GM19099 (cell line): ENCODE results near the gene RAB19.

Source experiments
- POLR2A ChIP-seq: IDR thresholded peaks from 3 replicates; pipeline ENCODE4 v1.6.1; 2011; ENCODE audit warnings: low read depth; ENCODE audit not compliant: insufficient read length; ENCODE audit errors: extremely low read depth

The RAB19 gene

DNA sequence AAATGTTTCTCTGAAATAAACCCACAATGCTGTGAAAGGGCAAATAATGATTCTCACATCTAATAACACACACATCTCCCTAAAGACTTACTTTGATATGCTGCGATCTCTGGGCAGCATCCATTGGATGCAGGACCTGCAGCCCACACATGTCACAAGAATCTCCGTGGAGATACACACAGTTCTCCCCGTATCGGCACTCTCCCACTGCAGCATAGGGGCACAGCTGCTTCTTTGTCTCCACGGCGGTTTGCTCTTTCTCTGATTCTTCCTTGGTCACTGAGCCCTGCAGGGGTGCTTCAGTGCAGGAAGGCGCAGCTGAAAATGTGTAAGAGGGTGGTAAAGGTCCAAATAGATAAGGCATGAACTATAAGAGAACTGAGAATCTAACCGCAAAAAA lies 55.1 kb downstream of the RAB19 start:
- no peak for TF ChIP-seq POLR2A

DNA sequence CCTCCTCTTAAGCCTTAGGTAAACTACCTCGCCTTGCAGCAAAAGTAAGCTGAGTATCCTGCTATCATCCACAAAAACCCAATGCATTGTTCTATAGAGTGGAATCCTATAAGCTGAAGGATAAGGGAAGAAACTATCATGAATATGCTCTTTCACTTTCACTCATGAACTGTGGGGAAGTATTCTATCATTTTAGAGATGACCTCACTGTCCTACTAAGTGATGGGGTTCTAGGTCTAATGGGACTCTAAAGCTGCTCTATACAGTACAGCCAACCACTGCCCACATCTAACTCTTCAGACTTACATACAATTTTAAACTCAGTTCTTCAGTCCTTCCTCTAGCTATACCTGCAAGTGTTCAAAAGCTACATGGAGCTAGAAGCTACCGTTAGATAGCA lies 59.3 kb downstream of the RAB19 start:
- TF ChIP-seq POLR2A = no peak

DNA sequence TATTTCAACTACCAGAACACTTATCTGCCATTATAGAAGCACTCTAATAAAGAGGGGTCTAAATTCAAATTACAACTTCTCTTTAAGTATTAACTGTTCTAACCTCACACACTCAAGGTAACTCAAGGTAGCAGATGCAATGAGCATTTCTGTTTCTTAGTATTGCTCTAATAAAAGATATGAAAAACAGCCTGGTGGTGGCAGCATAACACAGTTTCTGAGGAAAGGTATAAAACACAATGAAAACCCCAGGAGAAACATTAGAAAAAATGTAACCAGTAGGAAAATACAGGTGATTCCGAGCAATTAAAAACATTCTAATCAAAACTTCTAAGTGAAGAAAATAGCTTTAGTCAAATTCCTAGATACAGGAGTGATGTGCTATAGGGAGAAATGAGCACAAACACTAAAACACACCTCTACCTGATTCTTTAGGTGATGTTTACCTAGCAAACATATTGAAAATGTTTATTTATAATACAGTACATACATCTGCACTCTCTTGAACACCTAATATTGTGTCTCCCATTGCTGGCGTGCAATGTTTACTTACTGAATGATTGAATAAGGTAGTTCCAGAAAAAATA lies 72.0 kb downstream of the RAB19 start:
- TF ChIP-seq POLR2A = no peak

DNA sequence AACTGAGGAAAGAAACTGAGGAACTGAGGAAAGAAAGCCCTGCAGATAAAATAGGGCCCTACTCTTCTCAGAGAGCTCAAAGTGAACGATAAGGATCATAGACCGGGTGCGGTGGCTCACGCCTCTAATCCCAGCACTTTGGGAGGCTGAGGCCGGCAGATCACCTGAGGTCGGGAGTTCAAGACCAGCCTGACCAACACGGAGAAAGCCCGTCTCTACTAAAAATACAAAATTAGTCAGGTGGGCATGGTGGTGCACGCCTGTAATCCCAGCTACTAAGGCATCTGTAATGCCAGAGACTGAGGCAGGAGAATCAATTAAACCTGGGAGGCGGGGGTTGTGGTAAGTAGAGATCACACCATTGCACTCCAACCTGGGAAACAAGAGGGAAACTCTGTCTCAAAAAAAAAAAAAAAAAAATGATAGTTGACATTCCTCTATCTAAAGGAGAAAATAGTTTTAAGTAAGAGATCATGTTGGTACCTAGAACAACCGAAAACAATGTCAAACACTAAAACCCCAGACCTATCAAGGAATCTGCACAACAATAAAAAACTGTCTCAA lies 72.9 kb downstream of the RAB19 start:
- TF ChIP-seq POLR2A = no peak
